Measurements from ENCODE around the gene KCNE5. TPM values are rescaled to one million over a fixed set of nuclear protein-coding genes. Genes with fewer than 3 reads are reported as not detected.

The KCNE5 gene
- polyA plus RNA-seq, 3 donors = 0.12 to 0.39 (median 0.15) TPM

DNA sequence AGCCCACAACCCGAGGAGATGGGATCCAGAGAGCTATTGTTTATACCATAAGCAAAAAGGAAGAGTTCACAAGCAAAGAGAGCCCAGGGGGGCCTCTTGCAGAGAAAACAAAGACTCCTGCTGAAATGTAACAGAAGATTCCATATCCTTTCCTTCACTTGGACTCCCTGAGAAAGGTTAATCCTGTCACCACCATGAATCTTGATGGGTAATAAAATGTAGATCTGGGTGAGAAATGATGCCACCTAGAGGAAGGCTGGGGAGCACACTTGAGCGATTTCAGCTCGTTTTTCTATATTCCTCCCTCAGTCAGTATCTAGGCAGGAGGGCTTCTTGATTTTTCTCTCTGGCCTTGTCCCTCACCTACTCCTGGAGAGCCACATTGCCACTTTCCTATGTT is 10.2 kb upstream of the KCNE5 start:
- Mint-ChIP-seq H3K27ac (no peak overlapping the region), H3K4me1 (peaks cover 7% of the 10 kb centered on the region), H3K4me3 (no peak overlapping the region), H3K9me3 (peaks cover 0 to 3% (median 0%) of the 10 kb centered on the region in 7 donors), H3K27me3 (ENCODE audit: low read depth in 3 of 3) (peaks cover 0 to 13% (median 0%) of the 10 kb centered on the region in 3 donors), H3K36me3 (peaks cover 8 to 17% of the 10 kb centered on the region in 2 donors)
- no peak overlapping the region for H3K27ac ChIP-seq (ENCODE audit: low read depth in 1 of 2, low read length in 2 of 2)
- no peaks in the 10 kb centered on the region for H3K27me3 ChIP-seq (ENCODE audit: control insufficient read depth in 2 of 2, insufficient read depth in 2 of 2, low read length in 2 of 2)
- H3K36me3 ChIP-seq (replicated peaks in 1 of 2; ENCODE audit: control insufficient read depth in 1 of 2, insufficient read depth in 2 of 2, low read length in 2 of 2) = peaks cover 0 to 11% of the 10 kb centered on the region in 2 donors
- no peak for DNase-seq
- H3K4me2 ChIP-seq (replicated peaks; ENCODE audit: extremely low read depth, low read length, poor library complexity, severe bottlenecking) = no peak overlapping the region
- TF ChIP-seq, protein P1, sequence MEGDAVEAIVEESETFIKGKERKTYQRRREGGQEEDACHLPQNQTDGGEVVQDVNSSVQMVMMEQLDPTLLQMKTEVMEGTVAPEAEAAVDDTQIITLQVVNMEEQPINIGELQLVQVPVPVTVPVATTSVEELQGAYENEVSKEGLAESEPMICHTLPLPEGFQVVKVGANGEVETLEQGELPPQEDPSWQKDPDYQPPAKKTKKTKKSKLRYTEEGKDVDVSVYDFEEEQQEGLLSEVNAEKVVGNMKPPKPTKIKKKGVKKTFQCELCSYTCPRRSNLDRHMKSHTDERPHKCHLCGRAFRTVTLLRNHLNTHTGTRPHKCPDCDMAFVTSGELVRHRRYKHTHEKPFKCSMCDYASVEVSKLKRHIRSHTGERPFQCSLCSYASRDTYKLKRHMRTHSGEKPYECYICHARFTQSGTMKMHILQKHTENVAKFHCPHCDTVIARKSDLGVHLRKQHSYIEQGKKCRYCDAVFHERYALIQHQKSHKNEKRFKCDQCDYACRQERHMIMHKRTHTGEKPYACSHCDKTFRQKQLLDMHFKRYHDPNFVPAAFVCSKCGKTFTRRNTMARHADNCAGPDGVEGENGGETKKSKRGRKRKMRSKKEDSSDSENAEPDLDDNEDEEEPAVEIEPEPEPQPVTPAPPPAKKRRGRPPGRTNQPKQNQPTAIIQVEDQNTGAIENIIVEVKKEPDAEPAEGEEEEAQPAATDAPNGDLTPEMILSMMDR (IDR thresholded peaks at IDR 0.05) = peak; percentile 47
- no peaks in the 10 kb centered on the region for H3K9me3 ChIP-seq (replicated peaks in 1 of 2; ENCODE audit: control insufficient read depth in 1 of 2, insufficient read depth in 1 of 2, low read length in 2 of 2)
- H3K4me1 ChIP-seq (ENCODE audit: control insufficient read depth in 1 of 2, insufficient read depth in 2 of 2, low read length in 2 of 2) = peaks cover 0 to 6% of the 10 kb centered on the region in 2 donors
- H4K20me1 ChIP-seq (ENCODE audit: insufficient read depth, low read length) = no peaks in the 10 kb centered on the region
- H3K79me2 ChIP-seq (ENCODE audit: insufficient read depth, low read length) = no peaks in the 10 kb centered on the region
- no peak overlapping the region for H3K9ac ChIP-seq (ENCODE audit: insufficient read depth, low read length, poor library complexity, severe bottlenecking)
- WGBS (ENCODE audit: insufficient coverage) = no CpG with 5 or more reads among the region's 3 CpGs
- H3K4me3 ChIP-seq (replicated peaks in 1 of 3; ENCODE audit: low read depth in 2 of 3, low read length in 3 of 3) = no peak overlapping the region
- H2AFZ ChIP-seq (ENCODE audit: insufficient read depth, low read depth, low read length, poor library complexity, severe bottlenecking) = no peak overlapping the region
- intact Hi-C loops (cut with micrococcal nuclease) = loop anchor here in 1 of 2 donors (10.0 kb wide), 1 partner anchor 150 kb away; the partner anchor contains the start of gene GUCY2F

DNA sequence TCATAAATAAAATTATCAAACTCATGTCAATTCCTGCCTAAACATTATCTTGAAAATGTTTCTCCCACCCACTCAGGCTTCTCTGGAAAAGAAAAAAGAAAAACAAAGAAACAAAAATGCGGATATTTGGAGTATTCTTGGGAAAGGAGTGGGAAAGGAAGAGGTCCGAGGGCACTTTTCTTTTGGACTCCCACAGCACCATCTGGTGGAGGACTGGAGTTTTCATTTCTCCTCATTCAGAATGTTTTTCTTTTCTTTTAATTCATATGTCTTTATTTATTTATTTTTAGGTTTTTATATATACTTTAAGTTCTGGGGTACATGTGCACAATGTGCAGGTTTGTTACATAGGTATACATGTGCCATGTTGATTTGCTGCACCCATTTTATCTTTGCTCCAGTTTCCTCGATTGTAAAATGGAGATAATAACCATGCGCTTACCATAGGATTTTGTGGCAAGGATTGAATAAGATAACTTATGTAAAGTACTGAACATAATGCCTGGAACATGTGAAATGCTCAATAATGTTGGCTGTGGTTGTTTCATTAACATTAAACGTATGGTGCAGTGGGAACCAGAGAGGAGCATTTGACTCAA is 8.0 kb upstream of the KCNE5 start:
- no peak overlapping the region for H3K4me3 ChIP-seq (replicated peaks in 1 of 3; ENCODE audit: low read depth in 2 of 3, low read length in 3 of 3)
- H2AFZ ChIP-seq (ENCODE audit: insufficient read depth, low read depth, low read length, poor library complexity, severe bottlenecking) = no peak overlapping the region
- H3K79me2 ChIP-seq (ENCODE audit: insufficient read depth, low read length) = no peaks in the 10 kb centered on the region
- intact Hi-C loops (cut with micrococcal nuclease) = loop anchor here (5.0 to 10.0 kb wide), 2 partner anchors 146 to 148 kb away; partner anchors contain the start of gene GUCY2F (in 1 of the 2)
- Mint-ChIP-seq H3K9me3 (peaks cover 0 to 3% (median 0%) of the 10 kb centered on the region in 7 donors), H3K4me1 (peaks cover 7% of the 10 kb centered on the region), H3K27me3 (ENCODE audit: low read depth in 3 of 3) (peaks cover 0 to 12% (median 0%) of the 10 kb centered on the region in 3 donors), H3K27ac (peak overlapping the region in 2 of 7 donors; percentile 21 to 36), H3K36me3 (peaks cover 2 to 8% of the 10 kb centered on the region in 2 donors), H3K4me3 (no peak overlapping the region)
- peaks cover 0 to 6% of the 10 kb centered on the region in 2 donors for H3K4me1 ChIP-seq (ENCODE audit: control insufficient read depth in 1 of 2, insufficient read depth in 2 of 2, low read length in 2 of 2)
- TF ChIP-seq, protein P1 (IDR thresholded peaks at IDR 0.05) = peak; percentile 26
- H3K27me3 ChIP-seq (ENCODE audit: control insufficient read depth in 2 of 2, insufficient read depth in 2 of 2, low read length in 2 of 2) = no peaks in the 10 kb centered on the region
- H3K9ac ChIP-seq (ENCODE audit: insufficient read depth, low read length, poor library complexity, severe bottlenecking) = no peak overlapping the region
- H4K20me1 ChIP-seq (ENCODE audit: insufficient read depth, low read length) = no peaks in the 10 kb centered on the region
- H3K4me2 ChIP-seq (replicated peaks; ENCODE audit: extremely low read depth, low read length, poor library complexity, severe bottlenecking) = no peak overlapping the region
- no peaks in the 10 kb centered on the region for H3K9me3 ChIP-seq (replicated peaks in 1 of 2; ENCODE audit: control insufficient read depth in 1 of 2, insufficient read depth in 1 of 2, low read length in 2 of 2)
- no peak for DNase-seq
- no peak overlapping the region for H3K27ac ChIP-seq (ENCODE audit: low read depth in 1 of 2, low read length in 2 of 2)
- no peaks in the 10 kb centered on the region for H3K36me3 ChIP-seq (replicated peaks in 1 of 2; ENCODE audit: control insufficient read depth in 1 of 2, insufficient read depth in 2 of 2, low read length in 2 of 2)
- WGBS (ENCODE audit: insufficient coverage) = no CpG with 5 or more reads among the region's 5 CpGs

Measured in CD14-positive monocyte (primary cell).